Heart left ventricle (tissue), 16 donors: ENCODE data around the gene GALNT9. TPM values are rescaled to one million over a fixed set of nuclear protein-coding genes. Genes with fewer than 3 reads are reported as not detected.

ENCODE experiments used
- ATAC-seq, 4 donors: fragments of 200-7000 bp; cut with Tn5 transposase; one replicate each; pipeline ENCODE4 v1.9.1; 2020 to 2022; ENCODE audit warnings: moderate library complexity in 4 of 4, mild to moderate bottlenecking in 3 of 4, moderate number of reproducible peaks in 1 of 4
- DNase-seq, 5 donors: peaks; one replicate each; pipeline ENCODE4 v3.0.0-alpha.2; 2020
- H3K27ac ChIP-seq, 12 donors: fragments of 200-600 bp; sonication (generic) in 4 of 12; one replicate each; pipeline versions ENCODE4 v1.5.0 to v1.8.0; 2016 to 2022; ENCODE audit warnings: mild to moderate bottlenecking in 2 of 12
- H3K27me3 ChIP-seq, 9 donors: fragments of 200-600 bp; sonication (generic) in 2 of 9; one replicate each; pipeline versions ENCODE4 v1.5.1 to v1.8.0; 2016 to 2022; ENCODE audit warnings: mild to moderate bottlenecking in 3 of 9
- H3K36me3 ChIP-seq, 9 donors: fragments of 200-600 bp; sonication (generic) in 2 of 9; one replicate each; pipeline versions ENCODE4 v1.5.0 to v1.8.0; 2018 to 2022; ENCODE audit warnings: mild to moderate bottlenecking in 2 of 9
- H3K4me1 ChIP-seq, 12 donors: fragments of 200-600 bp; sonication (generic) in 4 of 12; one replicate each; pipeline versions ENCODE4 v1.5.0 to v1.8.0; 2016 to 2022; ENCODE audit warnings: mild to moderate bottlenecking in 3 of 12
- H3K4me3 ChIP-seq, 12 donors: fragments of 200-600 bp; sonication (generic) in 4 of 12; one replicate each; pipeline versions ENCODE4 v1.5.0 to v1.8.0; 2017 to 2022; ENCODE audit warnings: mild to moderate bottlenecking in 9 of 12, moderate library complexity in 4 of 12
- H3K9me3 ChIP-seq, 12 donors: fragments of 200-600 bp; sonication (generic) in 4 of 12; one replicate each; pipeline versions ENCODE4 v1.5.0 to v1.8.0; 2016 to 2022; ENCODE audit warnings: mild to moderate bottlenecking in 1 of 12
- POLR2A ChIP-seq, 2 donors: fragments of 450-650 bp; IDR thresholded peaks; one replicate each; pipeline ENCODE4 v1.6.1; 2017; ENCODE audit warnings: antibody characterized with exemption in 2 of 2, mild to moderate bottlenecking in 2 of 2, moderate library complexity in 2 of 2
- WGBS, 4 donors: extraction: QIAGEN DNeasy Blood & Tissue Kit in 2 of 4; methylation state at CpG; one replicate each; pipeline versions ENCODE4 v1.1.5 to v1.1.7; 2013 to 2018; 5-methylcytosine and 5-hydroxymethylcytosine counted together
- intact Hi-C, 10 donors: fragments of 100-400 bp; cut with DNase I; formaldehyde crosslinking; loops; one replicate each; pipeline versions ENCODE4 v1.11.1 to v1.14.2; 2022
- polyA plus RNA-seq, 2 donors: library from polyadenylated mRNA; stranded (reverse); fragments of 200-250 nt; gene quantifications; one replicate each; pipeline ENCODE4 v1.2.3, GENCODE V29; 2013
- total RNA-seq, 9 donors: library from RNA; depleted of rRNA in 2 of 9; stranded (reverse); fragments of >200 nt in 2 of 9; fragmentation: NEBNext Ultra II Directional in 3 of 9; extraction: Animal tissue kit (Norgen Biotek cat#: 25700) in 3 of 9; gene quantifications; one replicate each; pipeline versions ENCODE4 v1.1.0 to v1.2.4, GENCODE V29; 2016 to 2023
- TF ChIP-seq, protein P1 (sequence below), 12 donors: fragments of 200-600 bp; sonication (generic) in 4 of 12; IDR thresholded peaks; one replicate each; pipeline versions ENCODE4 v1.5.0 to v1.8.0; 2018 to 2022; ENCODE audit warnings: antibody characterized with exemption in 12 of 12, mild to moderate bottlenecking in 5 of 12
- donor health status: ischemic (EF 13 %, LVEDD 7.1; RV severe dilation, severe dysfunction).
- donor health status: healthy with polysubstance abuse.
- donor health status: DM: no; HTN: yes; CAD: no.
- donor health status: DM: no; HTN: no; CAD: no.
- donor health status: ischemic (EF 25% LVEDD 6.9; RV normal size, moderate dysfunction).
- donor health status: ischemic (EF 25% LVEDD 5.7; RV mildly dilated, moderate dysfunction).
- donor health status: healthy.
- donor health status: DM: yes; HTN: yes; CAD: no.
- donor health status: ischemic (EF 35%, LVEDD 5.7; RV mildly dilated, moderate dysfunction).
- donor health status: nonischemic (EF 11% LVEDD 7.7; RV severe dilation, severe dysfunction).
- donor health status: DM: yes; HTN: yes; CAD: no.
- donor health status: PGD.
- donor health status: ischemic (EF 29% LVEDD 5.4; RV normal size, mild dysfunction).
- donor health status: nonischemic (EF 23%, LVEDD 6.1; RV moderate dilation, normal function).

Gene GALNT9
- total and polyA plus RNA-seq, 11 donors: 10.3 TPM; not detected in 10

GRCh38 chr12:132336451-132337413, 7.3 kb upstream of the GALNT9 start:
- peaks cover 0 to 6% (median 0%) of the 10 kb centered on the region in 12 donors for H3K9me3 ChIP-seq
- WGBS, 4 donors: 84 to 89% (median 88%) methylated on average over 30 to 41 of the region's 41 CpGs
- TF ChIP-seq, protein P1, sequence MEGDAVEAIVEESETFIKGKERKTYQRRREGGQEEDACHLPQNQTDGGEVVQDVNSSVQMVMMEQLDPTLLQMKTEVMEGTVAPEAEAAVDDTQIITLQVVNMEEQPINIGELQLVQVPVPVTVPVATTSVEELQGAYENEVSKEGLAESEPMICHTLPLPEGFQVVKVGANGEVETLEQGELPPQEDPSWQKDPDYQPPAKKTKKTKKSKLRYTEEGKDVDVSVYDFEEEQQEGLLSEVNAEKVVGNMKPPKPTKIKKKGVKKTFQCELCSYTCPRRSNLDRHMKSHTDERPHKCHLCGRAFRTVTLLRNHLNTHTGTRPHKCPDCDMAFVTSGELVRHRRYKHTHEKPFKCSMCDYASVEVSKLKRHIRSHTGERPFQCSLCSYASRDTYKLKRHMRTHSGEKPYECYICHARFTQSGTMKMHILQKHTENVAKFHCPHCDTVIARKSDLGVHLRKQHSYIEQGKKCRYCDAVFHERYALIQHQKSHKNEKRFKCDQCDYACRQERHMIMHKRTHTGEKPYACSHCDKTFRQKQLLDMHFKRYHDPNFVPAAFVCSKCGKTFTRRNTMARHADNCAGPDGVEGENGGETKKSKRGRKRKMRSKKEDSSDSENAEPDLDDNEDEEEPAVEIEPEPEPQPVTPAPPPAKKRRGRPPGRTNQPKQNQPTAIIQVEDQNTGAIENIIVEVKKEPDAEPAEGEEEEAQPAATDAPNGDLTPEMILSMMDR (IDR thresholded peaks at IDR 0.05): no peak
- TF ChIP-seq POLR2A (IDR thresholded peaks at IDR 0.05): no peak
- no peak for DNase-seq
- H3K27ac ChIP-seq: no peak overlapping the region
- H3K4me3 ChIP-seq: no peak overlapping the region
- no peak for ATAC-seq
- H3K36me3 ChIP-seq: no peaks in the 10 kb centered on the region
- H3K4me1 ChIP-seq: no peaks in the 10 kb centered on the region
- H3K27me3 ChIP-seq: peaks cover 5 to 81% (median 12%) of the 10 kb centered on the region in 9 donors
- intact Hi-C loops: no loop called here

- DNase-seq: no peak
- no peak for ATAC-seq
- intact Hi-C loops: no loop called here
- Histone ChIP-seq H3K36me3 (no peaks in the 10 kb centered on the region), H3K9me3 (peaks cover 0 to 6% (median 0%) of the 10 kb centered on the region in 12 donors), H3K27ac (no peak overlapping the region), H3K4me3 (no peak overlapping the region), H3K27me3 (peaks cover 15 to 82% (median 27%) of the 10 kb centered on the region in 9 donors), H3K4me1 (peaks cover 0 to under 1% (median 0%) of the 10 kb centered on the region in 12 donors)
- WGBS, 4 donors: 83 to 88% (median 85%) methylated on average over 10 to 11 of the region's 11 CpGs
- TF ChIP-seq POLR2A (IDR thresholded peaks at IDR 0.05): no peak
- TF ChIP-seq, protein P1 (IDR thresholded peaks at IDR 0.05): no peak
Measured at GRCh38 chr12:132335179-132335756, 5.9 kb upstream of the GALNT9 start.

DNA sequence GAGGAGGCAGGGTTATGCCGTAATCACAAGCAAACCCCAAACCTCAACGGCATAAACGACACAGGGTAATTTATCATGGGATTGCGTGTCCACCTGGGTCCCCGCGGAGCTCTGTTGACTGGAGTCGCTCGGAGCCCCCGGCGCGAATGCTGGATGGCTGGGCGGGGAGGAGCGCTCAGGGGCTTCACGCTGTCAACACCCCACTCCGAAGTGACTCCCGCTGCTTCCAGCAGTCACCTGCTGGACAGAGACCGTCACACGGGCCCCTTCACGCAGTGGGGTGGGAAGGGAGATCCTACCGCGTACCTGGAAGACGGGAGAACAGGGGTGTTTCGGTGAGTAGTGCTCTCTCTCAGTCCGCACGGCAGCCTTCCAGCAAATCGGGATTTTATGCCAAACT, 4.4 kb upstream of the GALNT9 start:
- no peaks in the 10 kb centered on the region for H3K36me3 ChIP-seq
- peaks cover 25 to 79% (median 41%) of the 10 kb centered on the region in 9 donors for H3K27me3 ChIP-seq
- H3K27ac ChIP-seq: no peak overlapping the region
- no peak for ATAC-seq
- H3K9me3 ChIP-seq: peaks cover 0 to 6% (median 0%) of the 10 kb centered on the region in 12 donors
- TF ChIP-seq, protein P1 (IDR thresholded peaks at IDR 0.05): no peak
- no peak for TF ChIP-seq POLR2A (IDR thresholded peaks at IDR 0.05)
- WGBS, 4 donors: 72 to 79% (median 75%) methylated on average over 26 of the region's 26 CpGs
- peaks cover 0 to 15% (median 0%) of the 10 kb centered on the region in 12 donors for H3K4me1 ChIP-seq
- no peak overlapping the region for H3K4me3 ChIP-seq
- intact Hi-C loops: no loop called here
- DNase-seq: no peak

DNA sequence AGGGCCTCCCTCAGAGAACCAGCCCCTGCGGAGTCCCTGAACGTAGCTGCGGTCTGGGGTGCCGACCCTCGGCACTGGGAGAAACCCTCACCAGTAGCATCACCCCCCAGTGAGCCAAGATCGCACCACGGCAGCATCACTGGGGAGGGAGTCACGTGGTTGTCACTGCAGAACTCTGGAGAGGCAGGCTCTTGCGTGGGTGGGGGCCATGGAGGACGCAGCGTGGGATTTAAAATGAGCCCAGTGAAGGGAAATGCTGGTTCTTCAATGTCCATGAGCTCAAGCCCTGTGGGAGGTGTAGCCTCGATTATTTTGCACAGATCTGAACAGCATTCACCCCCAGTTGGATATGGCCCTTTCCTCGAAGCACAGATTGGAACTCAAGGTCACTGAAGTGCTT, 3.9 kb upstream of the GALNT9 start:
- WGBS, 4 donors: 75 to 77% (median 76%) methylated on average over 10 to 13 of the region's 13 CpGs
- intact Hi-C loops: no loop called here
- Histone ChIP-seq H3K27ac (no peak overlapping the region), H3K4me3 (no peak overlapping the region), H3K27me3 (peaks cover 30 to 79% (median 46%) of the 10 kb centered on the region in 9 donors), H3K9me3 (peaks cover 0 to 6% (median 0%) of the 10 kb centered on the region in 12 donors), H3K4me1 (peaks cover 0 to 20% (median 0%) of the 10 kb centered on the region in 12 donors), H3K36me3 (no peaks in the 10 kb centered on the region)
- ATAC-seq (no peak), DNase-seq (no peak)
- TF ChIP-seq, protein P1 (IDR thresholded peaks at IDR 0.05): no peak
- TF ChIP-seq POLR2A (IDR thresholded peaks at IDR 0.05): no peak
